Measurements from ENCODE around the gene CPED1. TPM values are rescaled to one million over a fixed set of nuclear protein-coding genes. Genes with fewer than 3 reads are reported as not detected.
A peak's percentile ranks its signal among the peaks of the same experiment; 100 is the strongest.

CPED1 gene
- total RNA-seq, 1 donor from 2014 or later = 0.09 TPM

DNA sequence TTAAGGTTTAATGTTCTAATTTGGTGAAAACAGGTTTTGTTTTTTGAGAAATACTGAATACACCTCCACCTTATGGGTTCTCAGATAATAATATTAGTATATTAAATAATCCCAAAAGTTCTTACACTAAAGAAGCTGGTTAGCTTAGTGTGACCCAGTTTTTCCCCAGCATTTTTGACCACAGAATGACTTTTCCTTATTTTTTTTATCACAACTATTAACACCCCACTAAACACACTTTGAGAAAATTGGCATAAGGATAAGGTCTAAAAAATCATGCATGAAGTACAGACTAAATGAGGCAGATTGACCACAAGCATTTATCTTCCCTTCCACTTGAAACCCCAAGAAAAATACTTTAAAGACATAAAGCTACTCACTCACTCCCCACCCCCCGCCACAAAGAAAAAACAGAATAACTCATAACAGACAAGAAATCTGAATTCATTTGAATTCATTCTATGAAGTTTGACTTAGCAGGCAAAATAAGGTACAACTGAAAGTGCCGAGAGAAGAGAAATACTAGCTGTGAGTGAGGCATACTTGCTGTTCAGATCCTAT is 290.6 kb downstream of the CPED1 start:
- ChIA-PET CTCF (interaction anchor here (1.3 to 2.0 kb wide), 2 partner anchors 51 to 116 kb away, joined by 3 to 4 read pairs; no protein-coding TSS in a partner anchor), POLR2A (interaction anchor here (0.6 to 1.2 kb wide), 6 partner anchors 16 to 328 kb away, joined by 3 to 5 read pairs (median 3); partner anchors contain the start of gene WNT16)
- peak overlapping the region; percentile 72 for H3K27ac Mint-ChIP-seq
- intact Hi-C loops (cut with micrococcal nuclease) = loop anchor here (2.0 to 5.0 kb wide), 6 partner anchors 20 to 98 kb away; partner anchors contain the start of gene WNT16
- H3K36me3 Mint-ChIP-seq (ENCODE audit: low read depth) = peaks cover 39% of the 10 kb centered on the region
- DNase-seq (no peak), ATAC-seq (ENCODE audit: low read depth) (no peak)
- H3K27me3 Mint-ChIP-seq = no peaks in the 10 kb centered on the region
- H3K4me1 Mint-ChIP-seq = peaks cover 46% of the 10 kb centered on the region
- H3K9me3 Mint-ChIP-seq = peaks cover 6% of the 10 kb centered on the region
- peak overlapping the region; percentile 3 for H3K4me3 Mint-ChIP-seq
- TF ChIP-seq, protein P1, sequence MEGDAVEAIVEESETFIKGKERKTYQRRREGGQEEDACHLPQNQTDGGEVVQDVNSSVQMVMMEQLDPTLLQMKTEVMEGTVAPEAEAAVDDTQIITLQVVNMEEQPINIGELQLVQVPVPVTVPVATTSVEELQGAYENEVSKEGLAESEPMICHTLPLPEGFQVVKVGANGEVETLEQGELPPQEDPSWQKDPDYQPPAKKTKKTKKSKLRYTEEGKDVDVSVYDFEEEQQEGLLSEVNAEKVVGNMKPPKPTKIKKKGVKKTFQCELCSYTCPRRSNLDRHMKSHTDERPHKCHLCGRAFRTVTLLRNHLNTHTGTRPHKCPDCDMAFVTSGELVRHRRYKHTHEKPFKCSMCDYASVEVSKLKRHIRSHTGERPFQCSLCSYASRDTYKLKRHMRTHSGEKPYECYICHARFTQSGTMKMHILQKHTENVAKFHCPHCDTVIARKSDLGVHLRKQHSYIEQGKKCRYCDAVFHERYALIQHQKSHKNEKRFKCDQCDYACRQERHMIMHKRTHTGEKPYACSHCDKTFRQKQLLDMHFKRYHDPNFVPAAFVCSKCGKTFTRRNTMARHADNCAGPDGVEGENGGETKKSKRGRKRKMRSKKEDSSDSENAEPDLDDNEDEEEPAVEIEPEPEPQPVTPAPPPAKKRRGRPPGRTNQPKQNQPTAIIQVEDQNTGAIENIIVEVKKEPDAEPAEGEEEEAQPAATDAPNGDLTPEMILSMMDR (IDR thresholded peaks at IDR 0.05) = no peak

DNA sequence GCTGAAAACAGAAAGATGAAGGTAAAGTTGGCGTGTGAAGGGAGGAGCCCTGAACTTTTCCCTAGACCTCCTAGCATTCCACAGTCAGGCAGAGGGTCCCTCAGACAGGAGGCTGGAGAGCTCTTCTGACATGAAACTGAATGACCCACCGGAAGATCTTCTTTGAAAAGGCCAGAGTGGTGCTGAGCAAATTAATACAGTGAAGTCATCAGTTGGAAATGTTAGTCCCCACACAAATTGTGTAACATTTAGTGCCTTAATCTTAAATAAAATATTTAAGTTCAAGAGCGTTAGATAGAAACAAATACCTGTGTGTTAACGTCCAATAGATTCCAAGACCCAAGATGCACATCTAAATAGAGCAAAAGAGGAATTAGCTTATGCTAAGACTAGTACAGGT is 291.3 kb downstream of the CPED1 start:
- TF ChIP-seq, protein P1 (IDR thresholded peaks at IDR 0.05) = no peak
- no peak overlapping the region for H3K4me3 Mint-ChIP-seq

DNA sequence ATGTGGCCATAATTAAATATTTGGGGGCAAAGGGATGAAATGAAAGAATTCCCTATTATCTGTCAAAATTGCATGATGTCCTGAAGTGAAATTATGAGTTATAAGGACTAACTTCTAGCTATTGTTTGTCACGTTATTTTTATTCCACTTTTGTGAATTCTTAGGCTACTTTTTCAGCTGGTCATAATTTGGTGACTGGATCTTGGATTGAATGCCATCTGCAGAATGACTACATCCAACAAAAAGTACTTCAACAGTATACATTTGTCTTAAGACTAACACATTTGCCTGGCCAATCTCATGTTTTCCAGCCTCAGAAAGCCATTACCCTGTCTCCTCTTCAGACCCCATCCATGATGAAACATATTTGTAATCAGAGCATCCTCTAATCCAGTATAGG is 292.1 kb downstream of the CPED1 start:
- ATAC-seq (ENCODE audit: low read depth) (no peak), DNase-seq (no peak)
- Mint-ChIP-seq H3K36me3 (ENCODE audit: low read depth) (peaks cover 47% of the 10 kb centered on the region), H3K4me1 (peaks cover 45% of the 10 kb centered on the region), H3K4me3 (no peak overlapping the region), H3K9me3 (peaks cover 16% of the 10 kb centered on the region), H3K27me3 (no peaks in the 10 kb centered on the region), H3K27ac (no peak overlapping the region)
- intact Hi-C loops (cut with micrococcal nuclease) = loop anchor here (5.0 kb wide), 1 partner anchor 38 kb away; no protein-coding TSS in a partner anchor
- POLR2A ChIA-PET = no interaction called here
- CTCF ChIA-PET = no interaction called here
- TF ChIP-seq, protein P1 (IDR thresholded peaks at IDR 0.05) = no peak

More for the DNA sequence above, 291.3 kb downstream of the CPED1 start:
- H3K27ac Mint-ChIP-seq = no peak overlapping the region
- H3K36me3 Mint-ChIP-seq (ENCODE audit: low read depth) = peaks cover 44% of the 10 kb centered on the region
- no peaks in the 10 kb centered on the region for H3K27me3 Mint-ChIP-seq
- POLR2A ChIA-PET = interaction anchor here (1.2 kb wide), 1 partner anchor 329 kb away, joined by 3 read pairs; no protein-coding TSS in a partner anchor
- intact Hi-C loops (cut with micrococcal nuclease) = loop anchor here (2.0 to 5.0 kb wide), 7 partner anchors 21 to 99 kb away; partner anchors contain the start of gene WNT16
- ATAC-seq (ENCODE audit: low read depth) (no peak), DNase-seq (no peak)
- peaks cover 9% of the 10 kb centered on the region for H3K9me3 Mint-ChIP-seq
- H3K4me1 Mint-ChIP-seq = peaks cover 43% of the 10 kb centered on the region
- CTCF ChIA-PET = interaction anchor here (1.3 kb wide), 1 partner anchor 50 kb away, joined by 3 read pairs; no protein-coding TSS in a partner anchor

DNA sequence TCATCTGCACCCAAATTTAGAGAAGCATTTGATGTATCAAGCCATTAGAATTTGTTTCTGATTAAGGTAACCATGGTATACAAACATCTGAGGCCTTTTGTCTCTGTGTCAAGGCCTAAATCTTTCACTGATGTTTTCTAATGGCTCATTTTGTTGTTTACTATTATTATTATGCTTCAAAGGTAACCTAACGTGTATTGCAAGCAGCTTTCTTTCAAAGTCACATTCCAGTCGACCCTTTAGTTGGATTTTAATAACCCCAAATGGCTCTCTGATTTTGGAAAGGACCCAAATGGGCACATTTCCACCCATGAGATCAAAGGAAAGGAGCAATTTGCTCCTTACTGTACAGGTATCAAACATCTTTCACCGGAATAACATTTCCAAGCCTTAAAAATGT is 293.6 kb downstream of the CPED1 start:
- intact Hi-C loops (cut with micrococcal nuclease) = loop anchor here (5.0 kb wide), 1 partner anchor 40 kb away; no protein-coding TSS in a partner anchor
- H3K4me1 Mint-ChIP-seq = peaks cover 49% of the 10 kb centered on the region
- H3K9me3 Mint-ChIP-seq = peaks cover 29% of the 10 kb centered on the region
- no peak overlapping the region for H3K27ac Mint-ChIP-seq
- no peaks in the 10 kb centered on the region for H3K27me3 Mint-ChIP-seq
- H3K4me3 Mint-ChIP-seq = no peak overlapping the region
- ATAC-seq (ENCODE audit: low read depth) (no peak), DNase-seq (no peak)
- peaks cover 52% of the 10 kb centered on the region for H3K36me3 Mint-ChIP-seq (ENCODE audit: low read depth)
- POLR2A ChIA-PET = no interaction called here
- TF ChIP-seq, protein P1 (IDR thresholded peaks at IDR 0.05) = no peak
- CTCF ChIA-PET = no interaction called here

DNA sequence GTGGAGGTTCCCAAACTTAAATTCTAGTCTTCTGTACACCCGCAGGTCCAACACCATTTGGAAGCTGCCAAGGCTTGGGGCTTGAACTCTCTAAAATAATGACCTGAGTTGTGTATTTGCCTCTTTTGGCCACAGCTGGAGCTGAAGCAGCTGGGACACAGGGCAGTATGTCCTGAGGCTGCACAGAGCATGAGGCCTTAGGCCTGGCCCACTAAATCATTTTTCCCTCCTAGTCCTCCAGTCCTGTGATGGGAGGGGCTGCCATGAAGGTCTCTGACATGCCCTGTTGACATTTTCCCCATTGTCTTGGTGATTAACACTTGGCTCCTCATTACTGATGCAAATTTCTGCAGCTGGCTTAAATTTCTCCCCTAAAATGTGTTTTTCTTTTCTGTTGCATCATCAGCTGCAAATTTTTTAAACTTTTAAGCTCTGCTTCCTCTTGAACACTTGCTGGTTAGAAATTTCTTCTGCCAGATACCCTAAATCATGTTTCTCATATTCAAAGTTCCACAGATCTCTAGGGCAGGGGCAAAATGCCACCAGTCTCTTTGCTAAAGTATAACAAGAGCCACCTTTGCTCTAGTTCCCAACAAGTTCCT is 296.7 kb downstream of the CPED1 start:
- ATAC-seq (ENCODE audit: low read depth) = no peak
- CTCF ChIA-PET = no interaction called here
- H3K4me1 Mint-ChIP-seq = peaks cover 26% of the 10 kb centered on the region
- intact Hi-C loops (cut with micrococcal nuclease) = no loop called here
- no peak overlapping the region for H3K4me3 Mint-ChIP-seq
- no peaks in the 10 kb centered on the region for H3K27me3 Mint-ChIP-seq
- POLR2A ChIA-PET = no interaction called here
- H3K27ac Mint-ChIP-seq = no peak overlapping the region
- DNase-seq = no peak
- peaks cover 42% of the 10 kb centered on the region for H3K36me3 Mint-ChIP-seq (ENCODE audit: low read depth)
- TF ChIP-seq, protein P1 (IDR thresholded peaks at IDR 0.05) = no peak
- H3K9me3 Mint-ChIP-seq = peaks cover 37% of the 10 kb centered on the region
